Measurements from ENCODE around the gene LAMTOR5. TPM values are rescaled to one million over a fixed set of nuclear protein-coding genes. Genes with fewer than 3 reads are reported as not detected.
A peak's percentile ranks its signal among the peaks of the same experiment; 100 is the strongest.

Gene LAMTOR5
- total RNA-seq, 2 donors from 2014 or later = 150 to 172 TPM

- Mint-ChIP-seq H3K36me3 (ENCODE audit: low read depth) (no peaks in the 10 kb centered on the region), H3K4me3 (no peak overlapping the region), H3K27me3 (no peaks in the 10 kb centered on the region), H3K9me3 (no peaks in the 10 kb centered on the region), H3K27ac (peak overlapping the region; percentile 11), H3K4me1 (peaks cover 11% of the 10 kb centered on the region)
- peak; percentile 88 for ATAC-seq (replicated peaks)
These were observed 20.3 kb downstream of the LAMTOR5 start for GRCh38 chr1:110387048-110387754.

- H3K36me3 Mint-ChIP-seq (ENCODE audit: low read depth) = peaks cover 6% of the 10 kb centered on the region
- H3K4me1 Mint-ChIP-seq = peaks cover 11% of the 10 kb centered on the region
- no peaks in the 10 kb centered on the region for H3K9me3 Mint-ChIP-seq
- H3K4me3 Mint-ChIP-seq = no peak overlapping the region
- ATAC-seq (replicated peaks) = no peak
- no peak overlapping the region for H3K27ac Mint-ChIP-seq
- no peaks in the 10 kb centered on the region for H3K27me3 Mint-ChIP-seq
These were observed 22.1 kb downstream of the LAMTOR5 start for GRCh38 chr1:110385369-110385768.

- no peak for ATAC-seq (replicated peaks)
- Mint-ChIP-seq H3K27ac (no peak overlapping the region), H3K9me3 (no peaks in the 10 kb centered on the region), H3K36me3 (ENCODE audit: low read depth) (peaks cover 12% of the 10 kb centered on the region), H3K27me3 (no peaks in the 10 kb centered on the region), H3K4me1 (peaks cover 11% of the 10 kb centered on the region), H3K4me3 (no peak overlapping the region)
These were observed 22.7 kb downstream of the LAMTOR5 start for GRCh38 chr1:110384581-110385321.

- no peaks in the 10 kb centered on the region for H3K9me3 Mint-ChIP-seq
- H3K4me3 Mint-ChIP-seq = peak overlapping the region; percentile 40
These were observed 24.1 kb downstream of the LAMTOR5 start for GRCh38 chr1:110383251-110383990.

GRCh38 chr1:110380672-110381283 lies 26.7 kb downstream of the LAMTOR5 start:
- H3K4me1 Mint-ChIP-seq = peaks cover 5% of the 10 kb centered on the region
- H3K27ac Mint-ChIP-seq = no peak overlapping the region
- no peaks in the 10 kb centered on the region for H3K27me3 Mint-ChIP-seq
- H3K4me3 Mint-ChIP-seq = no peak overlapping the region
- peaks cover 42% of the 10 kb centered on the region for H3K36me3 Mint-ChIP-seq (ENCODE audit: low read depth)
- H3K9me3 Mint-ChIP-seq = no peaks in the 10 kb centered on the region
- no peak for ATAC-seq (replicated peaks)

More at GRCh38 chr1:110383251-110383990, 24.1 kb downstream of the LAMTOR5 start:
- no peak for ATAC-seq (replicated peaks)
- Mint-ChIP-seq H3K36me3 (ENCODE audit: low read depth) (peaks cover 24% of the 10 kb centered on the region), H3K4me1 (peaks cover 11% of the 10 kb centered on the region), H3K27me3 (no peaks in the 10 kb centered on the region), H3K27ac (peak overlapping the region; percentile 84)

GRCh38 chr1:110375490-110375889 lies 32.0 kb downstream of the LAMTOR5 start:
- H3K27me3 Mint-ChIP-seq = no peaks in the 10 kb centered on the region
- H3K4me3 Mint-ChIP-seq = no peak overlapping the region
- no peak overlapping the region for H3K27ac Mint-ChIP-seq
- H3K4me1 Mint-ChIP-seq = peaks cover 4% of the 10 kb centered on the region
- H3K9me3 Mint-ChIP-seq = no peaks in the 10 kb centered on the region
- peaks cover 74% of the 10 kb centered on the region for H3K36me3 Mint-ChIP-seq (ENCODE audit: low read depth)
- no peak for ATAC-seq (replicated peaks)

GRCh38 chr1:110370827-110371226 lies 36.7 kb downstream of the LAMTOR5 start:
- Mint-ChIP-seq H3K4me1 (peaks cover 9% of the 10 kb centered on the region), H3K4me3 (no peak overlapping the region), H3K27ac (peak overlapping the region; percentile 67), H3K27me3 (no peaks in the 10 kb centered on the region), H3K36me3 (ENCODE audit: low read depth) (peaks cover 59% of the 10 kb centered on the region), H3K9me3 (no peaks in the 10 kb centered on the region)
- ATAC-seq (replicated peaks) = peak; percentile 100

- Mint-ChIP-seq H3K27ac (no peak overlapping the region), H3K4me1 (peaks cover 5% of the 10 kb centered on the region), H3K36me3 (ENCODE audit: low read depth) (peaks cover 64% of the 10 kb centered on the region), H3K27me3 (no peaks in the 10 kb centered on the region), H3K4me3 (no peak overlapping the region), H3K9me3 (no peaks in the 10 kb centered on the region)
- ATAC-seq (replicated peaks) = no peak
These were observed 43.3 kb downstream of the LAMTOR5 start for GRCh38 chr1:110364221-110364620.

GRCh38 chr1:110361856-110362255 lies 45.6 kb downstream of the LAMTOR5 start:
- Mint-ChIP-seq H3K4me1 (peaks cover 5% of the 10 kb centered on the region), H3K4me3 (no peak overlapping the region), H3K9me3 (no peaks in the 10 kb centered on the region), H3K27me3 (no peaks in the 10 kb centered on the region), H3K27ac (no peak overlapping the region), H3K36me3 (ENCODE audit: low read depth) (peaks cover 75% of the 10 kb centered on the region)
- ATAC-seq (replicated peaks) = no peak

GRCh38 chr1:110360431-110360830 lies 47.1 kb downstream of the LAMTOR5 start:
- H3K9me3 Mint-ChIP-seq = no peaks in the 10 kb centered on the region
- no peak overlapping the region for H3K4me3 Mint-ChIP-seq
- peaks cover 75% of the 10 kb centered on the region for H3K36me3 Mint-ChIP-seq (ENCODE audit: low read depth)
- H3K27ac Mint-ChIP-seq = no peak overlapping the region
- ATAC-seq (replicated peaks) = no peak
- H3K27me3 Mint-ChIP-seq = no peaks in the 10 kb centered on the region
- H3K4me1 Mint-ChIP-seq = peaks cover 10% of the 10 kb centered on the region

- no peaks in the 10 kb centered on the region for H3K9me3 Mint-ChIP-seq
- peaks cover 13% of the 10 kb centered on the region for H3K4me1 Mint-ChIP-seq
- peaks cover 70% of the 10 kb centered on the region for H3K36me3 Mint-ChIP-seq (ENCODE audit: low read depth)
- no peaks in the 10 kb centered on the region for H3K27me3 Mint-ChIP-seq
- H3K27ac Mint-ChIP-seq = no peak overlapping the region
- no peak for ATAC-seq (replicated peaks)
- no peak overlapping the region for H3K4me3 Mint-ChIP-seq
These were observed 51.1 kb downstream of the LAMTOR5 start for GRCh38 chr1:110356379-110356778.

GRCh38 chr1:110355321-110355720 lies 52.2 kb downstream of the LAMTOR5 start:
- no peaks in the 10 kb centered on the region for H3K27me3 Mint-ChIP-seq
- H3K27ac Mint-ChIP-seq = peak overlapping the region; percentile 30
- no peaks in the 10 kb centered on the region for H3K9me3 Mint-ChIP-seq
- ATAC-seq (replicated peaks) = no peak
- no peak overlapping the region for H3K4me3 Mint-ChIP-seq
- H3K36me3 Mint-ChIP-seq (ENCODE audit: low read depth) = peaks cover 71% of the 10 kb centered on the region
- H3K4me1 Mint-ChIP-seq = peaks cover 21% of the 10 kb centered on the region

Measured in activated T-helper 17 cell treated with anti-CD3 and anti-CD28 coated beads, Interleukin-2, amount 50 U/mL, for 72 hours (primary cell).